Upper lobe of left lung (tissue), 6 donors: Measurements from ENCODE around the gene FCRL4. TPM values are rescaled to one million over a fixed set of nuclear protein-coding genes. Genes with fewer than 3 reads are reported as not detected.

Source experiments
- ATAC-seq, 2 donors: fragments of 200-7000 bp; cut with Tn5 transposase; one replicate each; pipeline ENCODE4 v1.9.1; 2022; ENCODE audit warnings: mild to moderate bottlenecking in 2 of 2, moderate library complexity in 2 of 2; ENCODE audit not compliant: low FRiP score in 2 of 2
- DNase-seq, 2 donors: peaks; one replicate each; pipeline ENCODE4 v3.0.0-alpha.2; 2019 to 2020
- H3K27ac ChIP-seq, 4 donors: fragments of 200-600 bp; sonication (generic); one replicate each; pipeline ENCODE4 v1.5.1; 2016 to 2019
- H3K27me3 ChIP-seq, 4 donors: fragments of 200-600 bp; sonication (generic); one replicate each; pipeline ENCODE4 v1.5.1; 2017 to 2019
- H3K36me3 ChIP-seq, 4 donors: fragments of 200-600 bp; sonication (generic); one replicate each; pipeline ENCODE4 v1.5.1; 2016 to 2019
- H3K4me1 ChIP-seq, 4 donors: fragments of 200-600 bp; sonication (generic); one replicate each; pipeline ENCODE4 v1.5.1; 2018 to 2019
- H3K4me3 ChIP-seq, 4 donors: fragments of 200-600 bp; sonication (generic); one replicate each; pipeline ENCODE4 v1.5.1; 2017 to 2019; ENCODE audit warnings: mild to moderate bottlenecking in 2 of 4, moderate library complexity in 1 of 4
- H3K9me3 ChIP-seq, 4 donors: fragments of 200-600 bp; sonication (generic); one replicate each; pipeline ENCODE4 v1.5.1; 2018 to 2019
- CTCF ChIP-seq, 6 experiments: fragments of 450-650 bp in 4 of 6; fragments of 200-600 bp in 2 of 6; sonication (generic) in 2 of 6; IDR thresholded peaks; one replicate each; pipeline ENCODE4 v1.5.1; 2016 to 2019; ENCODE audit warnings: antibody characterized with exemption in 6 of 6
- EP300 ChIP-seq, 4 donors: sonication (generic); formaldehyde crosslinking; IDR thresholded peaks; one replicate each; pipeline ENCODE4 v1.5.1; 2017; ENCODE audit warnings: antibody characterized with exemption in 4 of 4, control low read depth in 2 of 4
- POLR2A ChIP-seq, 4 donors: fragments of 450-650 bp; IDR thresholded peaks; one replicate each; pipeline ENCODE4 v1.5.1; 2016 to 2017; ENCODE audit warnings: antibody characterized with exemption in 4 of 4, mild to moderate bottlenecking in 2 of 4
- POLR2AphosphoS5 ChIP-seq, 2 donors: sonication (generic); formaldehyde crosslinking; IDR thresholded peaks; one replicate each; pipeline ENCODE4 v1.5.1; 2017; ENCODE audit warnings: antibody characterized with exemption in 2 of 2
- WGBS, 2 donors: methylation state at CpG; one replicate each; pipeline ENCODE4 v1.1.5; 2017 to 2018; 5-methylcytosine and 5-hydroxymethylcytosine counted together
- total RNA-seq, 6 donors: library from RNA; depleted of rRNA in 4 of 6; stranded (reverse); fragments of >200 nt in 4 of 6; gene quantifications; one replicate each; pipeline versions ENCODE4 v1.1.0 to v1.2.1, GENCODE V29; 2016 to 2021
- donor health status: DM: no; HTN: no; CAD: no; lungs with moderate emphysema.
- donor health status: DM: no; HTN: yes; CAD: no; lungs with severe emphysema.

The FCRL4 gene
- total RNA-seq, 6 donors from 2014 or later = not detected

- ATAC-seq (no peak), DNase-seq (no peak)
- WGBS, 2 donors = 81 to 85% methylated on average over 5 of the region's 5 CpGs
- Histone ChIP-seq H3K27me3 (no peaks in the 10 kb centered on the region), H3K9me3 (no peaks in the 10 kb centered on the region), H3K4me3 (no peak overlapping the region), H3K36me3 (no peaks in the 10 kb centered on the region), H3K4me1 (no peaks in the 10 kb centered on the region), H3K27ac (no peak overlapping the region)
- TF ChIP-seq CTCF (IDR thresholded peaks at IDR 0.05) = no peak
- no peak for TF ChIP-seq POLR2AphosphoS5 (IDR thresholded peaks at IDR 0.05)
- no peak for TF ChIP-seq POLR2A (IDR thresholded peaks at IDR 0.05)
- no peak for TF ChIP-seq EP300 (IDR thresholded peaks at IDR 0.05)
Measured at GRCh38 chr1:157523774-157524493, 74.0 kb downstream of the FCRL4 start.

Other genes with a start within 250 kb of the FCRL4 start
- gene FCRL5, start 45.6 kb downstream of the FCRL4 start, total RNA-seq = 1 to 10 TPM in 4 of 6 donors, under 1 TPM in 2; 0.22 to 9.8 (median 2.1) TPM
- 1 to 10 TPM in 4 of 6 donors, under 1 TPM in 2; 0.22 to 1.4 (median 1.1) TPM for gene FCRL3, start 102.7 kb upstream of the FCRL4 start, total RNA-seq
- gene FCRL2, start 179.0 kb upstream of the FCRL4 start, total RNA-seq = 1 to 10 TPM in 2 of 6 donors, under 1 TPM in 4; 0.46 to 3.1 (median 0.68) TPM
- gene FCRL1, start 222.0 kb upstream of the FCRL4 start, total RNA-seq = 10 to 100 TPM in 2 of 6 donors, 1 to 10 TPM in 4; 1.2 to 18.9 (median 3.6) TPM
- 1 to 10 TPM; 1.4 to 5.2 (median 3.4) TPM for gene CD5L, start 243.7 kb upstream of the FCRL4 start, total RNA-seq